Measurements from ENCODE around the gene TEX2. TPM values are rescaled to one million over a fixed set of nuclear protein-coding genes. Genes with fewer than 3 reads are reported as not detected.

The TEX2 gene
- total and polyA plus RNA-seq, 2 donors (not counting 3 experiments of a cell fraction or from before 2014, with no cell fraction given) = 13.3 to 25.8 TPM

- DNase-seq (ENCODE audit: low read depth, low spot score) (no peak), FAIRE-seq (peak; percentile 15)
- dilution Hi-C loops (cut with MboI; ENCODE audit: extremely low pct_ligation_motif_present, low sequenced_read_pairs) = no loop called here
- H3K27me3 ChIP-seq (ENCODE audit: control insufficient read depth in 2 of 2, insufficient read depth in 2 of 2, low read length in 2 of 2) = no peaks in the 10 kb centered on the region
- H3K27ac ChIP-seq (ENCODE audit: insufficient read depth, low read depth, low read length) = no peak overlapping the region
- ChIA-PET POLR2A (no interaction called here), CTCF (no interaction called here)
- peaks cover 2% of the 10 kb centered on the region in 2 experiments for H3K36me3 ChIP-seq (ENCODE audit: control insufficient read depth in 2 of 2, extremely low read depth in 1 of 2, insufficient read depth in 2 of 2, low read length in 2 of 2)
- H3K4me2 ChIP-seq (ENCODE audit: insufficient read depth, low read length) = no peak overlapping the region
- H3K9me3 ChIP-seq (replicated peaks; ENCODE audit: control insufficient read depth, insufficient read depth, low read length) = no peaks in the 10 kb centered on the region
- no peaks in the 10 kb centered on the region for H4K20me1 ChIP-seq (replicated peaks; ENCODE audit: control insufficient read depth, extremely low read depth, insufficient read depth, low read length)
- TF ChIP-seq FOS (IDR thresholded peaks at IDR 0.05; ENCODE audit: borderline replicate concordance, insufficient read depth, low read length) (no peak), POLR2AphosphoS5 (IDR thresholded peaks at IDR 0.05; ENCODE audit: insufficient read depth, low read depth, low read length) (no peak), GATA2 (IDR thresholded peaks at IDR 0.05; ENCODE audit: insufficient read depth, insufficient read length, low read depth, low read length) (no peak), EZH2 (IDR thresholded peaks at IDR 0.05; ENCODE audit: borderline replicate concordance, low read depth, low read length, severe bottlenecking) (no peak), JUN (IDR thresholded peaks at IDR 0.05; ENCODE audit: borderline replicate concordance, insufficient read depth, insufficient read length, low read depth) (no peak), MYC (IDR thresholded peaks at IDR 0.05; ENCODE audit: low read depth, low read length) (no peak)
- TF ChIP-seq, protein P1, sequence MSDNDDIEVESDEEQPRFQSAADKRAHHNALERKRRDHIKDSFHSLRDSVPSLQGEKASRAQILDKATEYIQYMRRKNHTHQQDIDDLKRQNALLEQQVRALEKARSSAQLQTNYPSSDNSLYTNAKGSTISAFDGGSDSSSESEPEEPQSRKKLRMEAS (IDR thresholded peaks at IDR 0.05; ENCODE audit: insufficient read depth, insufficient read length) = no peak
- no peak overlapping the region for H3K9ac ChIP-seq (replicated peaks; ENCODE audit: extremely low read depth, insufficient read depth, low read length)
- intact Hi-C loops (cut with micrococcal nuclease) = no loop called here
- no peak overlapping the region for H3K4me3 ChIP-seq (replicated peaks in 1 of 3; ENCODE audit: insufficient read depth in 1 of 3, low read depth in 1 of 3, low read length in 3 of 3)
- peaks cover 2% of the 10 kb centered on the region for H3K4me1 ChIP-seq (ENCODE audit: control insufficient read depth, extremely low read depth, insufficient read depth, low read length)
- no TSS peak for BruUV-seq (replicated peaks)
- H2AFZ ChIP-seq (ENCODE audit: low read depth, low read length) = no peak overlapping the region
- no peaks in the 10 kb centered on the region for H3K79me2 ChIP-seq (ENCODE audit: control insufficient read depth, insufficient read depth, low read length)
- H3K9me1 ChIP-seq (replicated peaks; ENCODE audit: control insufficient read depth, extremely low read depth, insufficient read depth, low read length) = no peaks in the 10 kb centered on the region
Measured at GRCh38 chr17:64190472-64190871, 72.6 kb downstream of the TEX2 start.

- Histone ChIP-seq H3K4me1 (ENCODE audit: control insufficient read depth, extremely low read depth, insufficient read depth, low read length) (peaks cover 2% of the 10 kb centered on the region), H3K4me2 (ENCODE audit: insufficient read depth, low read length) (no peak overlapping the region), H3K9me3 (replicated peaks; ENCODE audit: control insufficient read depth, insufficient read depth, low read length) (no peaks in the 10 kb centered on the region), H3K9me1 (replicated peaks; ENCODE audit: control insufficient read depth, extremely low read depth, insufficient read depth, low read length) (no peaks in the 10 kb centered on the region), H3K27me3 (ENCODE audit: control insufficient read depth in 2 of 2, insufficient read depth in 2 of 2, low read length in 2 of 2) (no peaks in the 10 kb centered on the region), H3K27ac (ENCODE audit: insufficient read depth, low read depth, low read length) (no peak overlapping the region), H2AFZ (ENCODE audit: low read depth, low read length) (no peak overlapping the region), H3K36me3 (ENCODE audit: control insufficient read depth in 2 of 2, extremely low read depth in 1 of 2, insufficient read depth in 2 of 2, low read length in 2 of 2) (peaks cover 2% of the 10 kb centered on the region in 2 experiments), H3K9ac (replicated peaks; ENCODE audit: extremely low read depth, insufficient read depth, low read length) (no peak overlapping the region), H4K20me1 (replicated peaks; ENCODE audit: control insufficient read depth, extremely low read depth, insufficient read depth, low read length) (no peaks in the 10 kb centered on the region), H3K79me2 (ENCODE audit: control insufficient read depth, insufficient read depth, low read length) (no peaks in the 10 kb centered on the region), H3K4me3 (replicated peaks in 1 of 3; ENCODE audit: insufficient read depth in 1 of 3, low read depth in 1 of 3, low read length in 3 of 3) (no peak overlapping the region)
- intact Hi-C loops (cut with micrococcal nuclease) (no loop called here), dilution Hi-C loops (cut with MboI; ENCODE audit: extremely low pct_ligation_motif_present, low sequenced_read_pairs) (no loop called here)
- no TSS peak for BruUV-seq (replicated peaks)
- DNase-seq (ENCODE audit: low read depth, low spot score) = no peak
- ChIA-PET CTCF (no interaction called here), POLR2A (no interaction called here)
- FAIRE-seq = no peak
- TF ChIP-seq, protein P2, sequence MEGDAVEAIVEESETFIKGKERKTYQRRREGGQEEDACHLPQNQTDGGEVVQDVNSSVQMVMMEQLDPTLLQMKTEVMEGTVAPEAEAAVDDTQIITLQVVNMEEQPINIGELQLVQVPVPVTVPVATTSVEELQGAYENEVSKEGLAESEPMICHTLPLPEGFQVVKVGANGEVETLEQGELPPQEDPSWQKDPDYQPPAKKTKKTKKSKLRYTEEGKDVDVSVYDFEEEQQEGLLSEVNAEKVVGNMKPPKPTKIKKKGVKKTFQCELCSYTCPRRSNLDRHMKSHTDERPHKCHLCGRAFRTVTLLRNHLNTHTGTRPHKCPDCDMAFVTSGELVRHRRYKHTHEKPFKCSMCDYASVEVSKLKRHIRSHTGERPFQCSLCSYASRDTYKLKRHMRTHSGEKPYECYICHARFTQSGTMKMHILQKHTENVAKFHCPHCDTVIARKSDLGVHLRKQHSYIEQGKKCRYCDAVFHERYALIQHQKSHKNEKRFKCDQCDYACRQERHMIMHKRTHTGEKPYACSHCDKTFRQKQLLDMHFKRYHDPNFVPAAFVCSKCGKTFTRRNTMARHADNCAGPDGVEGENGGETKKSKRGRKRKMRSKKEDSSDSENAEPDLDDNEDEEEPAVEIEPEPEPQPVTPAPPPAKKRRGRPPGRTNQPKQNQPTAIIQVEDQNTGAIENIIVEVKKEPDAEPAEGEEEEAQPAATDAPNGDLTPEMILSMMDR (IDR thresholded peaks at IDR 0.05; ENCODE audit: extremely low read depth in 1 of 2, insufficient read depth in 1 of 2, low read depth in 1 of 2, low read length in 2 of 2) = no peak
- TF ChIP-seq EZH2 (IDR thresholded peaks at IDR 0.05; ENCODE audit: borderline replicate concordance, low read depth, low read length, severe bottlenecking) = no peak
- no peak for TF ChIP-seq POLR2A (IDR thresholded peaks at IDR 0.05; ENCODE audit: low read depth, low read length)
- no peak for TF ChIP-seq POLR2AphosphoS5 (IDR thresholded peaks at IDR 0.05; ENCODE audit: insufficient read depth, low read depth, low read length)
- TF ChIP-seq, protein P1 (IDR thresholded peaks at IDR 0.05; ENCODE audit: insufficient read depth, insufficient read length) = no peak
- TF ChIP-seq JUN (IDR thresholded peaks at IDR 0.05; ENCODE audit: borderline replicate concordance, insufficient read depth, insufficient read length, low read depth) = no peak
- TF ChIP-seq GATA2 (IDR thresholded peaks at IDR 0.05; ENCODE audit: insufficient read depth, insufficient read length, low read depth, low read length) = no peak
- TF ChIP-seq FOS (IDR thresholded peaks at IDR 0.05; ENCODE audit: borderline replicate concordance, insufficient read depth, low read length) = no peak
- no peak for TF ChIP-seq MYC (IDR thresholded peaks at IDR 0.05; ENCODE audit: low read depth, low read length)
Measured at GRCh38 chr17:64188088-64188487, 75.0 kb downstream of the TEX2 start.

Data from endothelial cell of umbilical vein (primary cell).